Measurements from ENCODE around the gene RP2. TPM values are rescaled to one million over a fixed set of nuclear protein-coding genes. Genes with fewer than 3 reads are reported as not detected.

RP2 gene
- total RNA-seq, 1 donor from 2014 or later: 10.7 TPM

DNA sequence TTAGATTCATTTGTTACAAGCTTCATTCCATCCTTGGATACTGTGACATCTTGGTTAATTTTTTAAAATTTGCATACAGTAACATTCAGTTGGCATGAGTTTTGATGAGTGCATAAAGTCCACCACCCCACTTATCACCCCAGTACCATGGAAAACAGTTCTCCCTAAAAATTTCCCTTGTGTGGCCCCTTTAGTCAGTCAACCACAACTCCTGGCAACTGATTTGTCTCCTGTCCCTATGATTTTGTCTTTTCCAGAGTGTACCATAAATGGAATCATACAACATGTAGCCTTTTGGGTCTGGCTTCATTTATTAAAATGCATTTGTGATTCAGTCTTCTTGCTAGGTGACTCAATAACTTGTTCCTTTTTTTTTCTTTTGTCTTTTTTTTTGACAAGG lies 29.9 kb downstream of the RP2 start:
- Mint-ChIP-seq H3K27ac (ENCODE audit: unreplicated experiment) (no peak overlapping the region), H3K4me3 (ENCODE audit: unreplicated experiment) (no peak overlapping the region), H3K4me1 (ENCODE audit: low read depth, unreplicated experiment) (no peaks in the 10 kb centered on the region), H3K27me3 (ENCODE audit: unreplicated experiment) (no peaks in the 10 kb centered on the region), H3K36me3 (ENCODE audit: unreplicated experiment) (no peaks in the 10 kb centered on the region), H3K9me3 (ENCODE audit: unreplicated experiment) (no peaks in the 10 kb centered on the region)
- no peak for DNase-seq
- TF ChIP-seq CTCF (IDR thresholded peaks at IDR 0.05; ENCODE audit: partially characterized antibody, unreplicated experiment): no peak

GRCh38 chrX:46873746-46874145 lies 36.9 kb downstream of the RP2 start:
- no peak for TF ChIP-seq CTCF (IDR thresholded peaks at IDR 0.05; ENCODE audit: partially characterized antibody, unreplicated experiment)
- Mint-ChIP-seq H3K27ac (ENCODE audit: unreplicated experiment) (no peak overlapping the region), H3K36me3 (ENCODE audit: unreplicated experiment) (no peaks in the 10 kb centered on the region), H3K27me3 (ENCODE audit: unreplicated experiment) (no peaks in the 10 kb centered on the region), H3K9me3 (ENCODE audit: unreplicated experiment) (peaks cover 2% of the 10 kb centered on the region), H3K4me1 (ENCODE audit: low read depth, unreplicated experiment) (peaks cover 3% of the 10 kb centered on the region), H3K4me3 (ENCODE audit: unreplicated experiment) (no peak overlapping the region)
- DNase-seq: no peak

GRCh38 chrX:46876901-46877300 lies 40.1 kb downstream of the RP2 start:
- peaks cover 2% of the 10 kb centered on the region for H3K9me3 Mint-ChIP-seq (ENCODE audit: unreplicated experiment)
- no peaks in the 10 kb centered on the region for H3K27me3 Mint-ChIP-seq (ENCODE audit: unreplicated experiment)
- peaks cover 3% of the 10 kb centered on the region for H3K4me1 Mint-ChIP-seq (ENCODE audit: low read depth, unreplicated experiment)
- DNase-seq: no peak
- no peak for TF ChIP-seq CTCF (IDR thresholded peaks at IDR 0.05; ENCODE audit: partially characterized antibody, unreplicated experiment)
- no peak overlapping the region for H3K4me3 Mint-ChIP-seq (ENCODE audit: unreplicated experiment)
- no peaks in the 10 kb centered on the region for H3K36me3 Mint-ChIP-seq (ENCODE audit: unreplicated experiment)
- H3K27ac Mint-ChIP-seq (ENCODE audit: unreplicated experiment): no peak overlapping the region

- no peak for DNase-seq
- H3K4me1 Mint-ChIP-seq (ENCODE audit: low read depth, unreplicated experiment): peaks cover 4% of the 10 kb centered on the region
- H3K4me3 Mint-ChIP-seq (ENCODE audit: unreplicated experiment): no peak overlapping the region
- TF ChIP-seq CTCF (IDR thresholded peaks at IDR 0.05; ENCODE audit: partially characterized antibody, unreplicated experiment): no peak
- no peak overlapping the region for H3K27ac Mint-ChIP-seq (ENCODE audit: unreplicated experiment)
- H3K36me3 Mint-ChIP-seq (ENCODE audit: unreplicated experiment): no peaks in the 10 kb centered on the region
- H3K27me3 Mint-ChIP-seq (ENCODE audit: unreplicated experiment): no peaks in the 10 kb centered on the region
- peaks cover 2% of the 10 kb centered on the region for H3K9me3 Mint-ChIP-seq (ENCODE audit: unreplicated experiment)
Observed at GRCh38 chrX:46882266-46882665, 45.4 kb downstream of the RP2 start.

GRCh38 chrX:46884799-46885198 lies 48.0 kb downstream of the RP2 start:
- no peaks in the 10 kb centered on the region for H3K27me3 Mint-ChIP-seq (ENCODE audit: unreplicated experiment)
- no peak overlapping the region for H3K27ac Mint-ChIP-seq (ENCODE audit: unreplicated experiment)
- H3K9me3 Mint-ChIP-seq (ENCODE audit: unreplicated experiment): no peaks in the 10 kb centered on the region
- peaks cover 4% of the 10 kb centered on the region for H3K4me1 Mint-ChIP-seq (ENCODE audit: low read depth, unreplicated experiment)
- H3K4me3 Mint-ChIP-seq (ENCODE audit: unreplicated experiment): no peak overlapping the region
- no peak for DNase-seq
- H3K36me3 Mint-ChIP-seq (ENCODE audit: unreplicated experiment): no peaks in the 10 kb centered on the region
- TF ChIP-seq CTCF (IDR thresholded peaks at IDR 0.05; ENCODE audit: partially characterized antibody, unreplicated experiment): no peak

Data from glutamatergic neuron (in vitro differentiated cells).